DND-41 (cell line): ENCODE data around the gene CNOT2.

Source experiments
- EZH2 ChIP-seq: IDR thresholded peaks from 3 replicates; pipeline ENCODE4 v1.6.1; 2012; ENCODE audit warnings: borderline replicate concordance, low read depth, mild to moderate bottlenecking, moderate library complexity, low read length, inconsistent platforms; ENCODE audit not compliant: severe bottlenecking
- TF ChIP-seq, protein P1 (sequence below): IDR thresholded peaks from 2 replicates; pipeline ENCODE4 v1.5.1; 2012; ENCODE audit warnings: borderline replicate concordance, low read length, moderate library complexity, mild to moderate bottlenecking; ENCODE audit not compliant: poor library complexity, severe bottlenecking; ENCODE audit errors: extremely low read depth

DNA sequence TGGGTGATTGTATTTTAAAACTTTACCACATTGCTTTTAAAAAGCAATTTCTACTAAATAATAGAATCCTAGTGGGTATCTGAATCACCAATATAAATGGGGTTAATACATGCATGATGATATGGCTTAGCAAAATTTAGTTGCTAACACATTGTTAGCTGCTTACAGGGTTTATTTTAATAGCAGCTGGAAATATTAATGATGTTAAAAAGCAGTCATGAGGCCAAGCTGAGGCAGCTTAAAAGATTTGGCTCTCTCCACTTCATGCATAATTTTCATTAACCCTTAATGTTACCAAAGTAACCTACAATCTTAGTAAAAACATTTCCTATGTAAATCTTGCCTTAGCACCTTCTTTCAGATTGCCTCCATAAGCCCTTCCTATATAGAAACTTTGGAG, 49.2 kb upstream of the CNOT2 start:
- TF ChIP-seq, protein P1, sequence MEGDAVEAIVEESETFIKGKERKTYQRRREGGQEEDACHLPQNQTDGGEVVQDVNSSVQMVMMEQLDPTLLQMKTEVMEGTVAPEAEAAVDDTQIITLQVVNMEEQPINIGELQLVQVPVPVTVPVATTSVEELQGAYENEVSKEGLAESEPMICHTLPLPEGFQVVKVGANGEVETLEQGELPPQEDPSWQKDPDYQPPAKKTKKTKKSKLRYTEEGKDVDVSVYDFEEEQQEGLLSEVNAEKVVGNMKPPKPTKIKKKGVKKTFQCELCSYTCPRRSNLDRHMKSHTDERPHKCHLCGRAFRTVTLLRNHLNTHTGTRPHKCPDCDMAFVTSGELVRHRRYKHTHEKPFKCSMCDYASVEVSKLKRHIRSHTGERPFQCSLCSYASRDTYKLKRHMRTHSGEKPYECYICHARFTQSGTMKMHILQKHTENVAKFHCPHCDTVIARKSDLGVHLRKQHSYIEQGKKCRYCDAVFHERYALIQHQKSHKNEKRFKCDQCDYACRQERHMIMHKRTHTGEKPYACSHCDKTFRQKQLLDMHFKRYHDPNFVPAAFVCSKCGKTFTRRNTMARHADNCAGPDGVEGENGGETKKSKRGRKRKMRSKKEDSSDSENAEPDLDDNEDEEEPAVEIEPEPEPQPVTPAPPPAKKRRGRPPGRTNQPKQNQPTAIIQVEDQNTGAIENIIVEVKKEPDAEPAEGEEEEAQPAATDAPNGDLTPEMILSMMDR, result no peak
- no peak for TF ChIP-seq EZH2
